Natural killer cell (primary cell): Measurements from ENCODE around the gene AP4S1. TPM values are rescaled to one million over a fixed set of nuclear protein-coding genes. Genes with fewer than 3 reads are reported as not detected.

ENCODE experiments used
- ATAC-seq, 3 donors: fragments of 150-1000 bp in 2 of 3; fragments of 200-7000 bp in 1 of 3; cut with Tn5 transposase; 1 replicate in 1 of 3; 2 replicates in 2 of 3; pipeline ENCODE4 v1.10.0; 2021; ENCODE audit warnings: mild to moderate bottlenecking in 2 of 3, moderate library complexity in 2 of 3
- DNase-seq, 2 donors: peaks; one replicate each; pipeline versions ENCODE4 v3.0.0 to v3.0.0-alpha.2; 2013 to 2021; ENCODE audit warnings: mixed read lengths in 1 of 2
- H3K27ac ChIP-seq: one replicate; pipeline ENCODE4 v1.5.1; 2013; ENCODE audit warnings: mild to moderate bottlenecking, low read length
- H3K27me3 ChIP-seq: one replicate; pipeline ENCODE4 v1.6.1; 2013; ENCODE audit warnings: low read length; ENCODE audit not compliant: control insufficient read depth, insufficient read depth
- H3K36me3 ChIP-seq: one replicate; pipeline ENCODE4 v1.6.1; 2013; ENCODE audit warnings: low read length; ENCODE audit not compliant: control insufficient read depth, insufficient read depth
- H3K4me1 ChIP-seq: one replicate; pipeline ENCODE4 v1.6.1; 2013; ENCODE audit warnings: low read length; ENCODE audit not compliant: control insufficient read depth, insufficient read depth
- H3K4me3 ChIP-seq: one replicate; pipeline ENCODE4 v1.5.1; 2013; ENCODE audit warnings: low read length
- H3K9me3 ChIP-seq: one replicate; pipeline ENCODE4 v1.6.1; 2013; ENCODE audit warnings: low read length; ENCODE audit not compliant: control insufficient read depth, insufficient read depth
- H3K27ac Mint-ChIP-seq, 2 donors: one replicate each; pipeline ENCODE4 v1.8.0; 2022; ENCODE audit warnings: mild to moderate bottlenecking in 2 of 2, mixed read lengths in 2 of 2, moderate library complexity in 1 of 2
- H3K27me3 Mint-ChIP-seq, 2 donors: one replicate each; pipeline ENCODE4 v1.8.0; 2022; ENCODE audit warnings: low read depth in 2 of 2, mixed read lengths in 2 of 2
- H3K36me3 Mint-ChIP-seq: one replicate; pipeline ENCODE4 v1.8.0; 2022; ENCODE audit warnings: mixed read lengths
- H3K4me1 Mint-ChIP-seq, 2 donors: one replicate each; pipeline ENCODE4 v1.8.0; 2022; ENCODE audit warnings: mixed read lengths in 2 of 2
- H3K4me3 Mint-ChIP-seq: one replicate; pipeline ENCODE4 v1.8.0; 2022; ENCODE audit warnings: mild to moderate bottlenecking, moderate library complexity, mixed read lengths
- H3K9me3 Mint-ChIP-seq, 2 donors: one replicate each; pipeline ENCODE4 v1.8.0; 2022; ENCODE audit warnings: mixed read lengths in 2 of 2
- CTCF ChIP-seq: fragments of 200-600 bp; IDR thresholded peaks from one replicate; pipeline ENCODE4 v1.8.0; 2022; ENCODE audit warnings: antibody characterized with exemption
- WGBS: methylation state at CpG from one replicate; pipeline ENCODE4 v1.1.7; 2013; ENCODE audit warnings: missing lambda C conversion rate; ENCODE audit not compliant: insufficient coverage; 5-methylcytosine and 5-hydroxymethylcytosine counted together
- intact Hi-C: fragments of 100-400 bp; cut with micrococcal nuclease; formaldehyde crosslinking; loops from one replicate; pipeline ENCODE4 v1.14.2; 2022
- total RNA-seq, 4 donors: library from RNA; stranded (reverse); fragments of 120-200 nt in 1 of 4; gene quantifications; one replicate each; pipeline versions ENCODE4 v1.2.3 to v1.2.4, GENCODE V29; 2013 to 2022

Gene AP4S1
- total RNA-seq, 3 donors from 2014 or later (not counting 1 experiment from before 2014, with no cell fraction given), result 10.6 to 12.7 (median 12.4) TPM

GRCh38 chr14:30988509-30988908 is 36.9 kb upstream of the AP4S1 start:
- H3K27ac ChIP-seq, result no peak overlapping the region
- no peak overlapping the region for H3K4me3 Mint-ChIP-seq
- ATAC-seq (no peak), DNase-seq (no peak)
- peaks cover 31 to 33% of the 10 kb centered on the region in 2 donors for H3K4me1 Mint-ChIP-seq
- no peak for TF ChIP-seq CTCF
- no peaks in the 10 kb centered on the region for H3K4me1 ChIP-seq
- H3K9me3 Mint-ChIP-seq, result no peaks in the 10 kb centered on the region
- H3K27ac Mint-ChIP-seq, result peak overlapping the region in 1 of 2 donors; percentile 66
- no peaks in the 10 kb centered on the region for H3K27me3 ChIP-seq
- no peaks in the 10 kb centered on the region for H3K36me3 Mint-ChIP-seq
- no peaks in the 10 kb centered on the region for H3K36me3 ChIP-seq
- no peaks in the 10 kb centered on the region for H3K27me3 Mint-ChIP-seq
- intact Hi-C loops, result no loop called here
- H3K9me3 ChIP-seq, result no peaks in the 10 kb centered on the region
- no peak overlapping the region for H3K4me3 ChIP-seq

- no peaks in the 10 kb centered on the region for H3K4me1 ChIP-seq
- Mint-ChIP-seq H3K4me3 (no peak overlapping the region), H3K36me3 (no peaks in the 10 kb centered on the region), H3K27me3 (no peaks in the 10 kb centered on the region), H3K27ac (peak overlapping the region in 1 of 2 donors; percentile 60), H3K4me1 (peaks cover 44 to 46% of the 10 kb centered on the region in 2 donors), H3K9me3 (no peaks in the 10 kb centered on the region)
- ATAC-seq, result no peak
- no peaks in the 10 kb centered on the region for H3K9me3 ChIP-seq
- TF ChIP-seq CTCF, result no peak
- no peak for DNase-seq
- intact Hi-C loops, result no loop called here
- no peak overlapping the region for H3K27ac ChIP-seq
- H3K36me3 ChIP-seq, result no peaks in the 10 kb centered on the region
- H3K27me3 ChIP-seq, result no peaks in the 10 kb centered on the region
- no peak overlapping the region for H3K4me3 ChIP-seq
Measured at GRCh38 chr14:30990770-30991169, 34.7 kb upstream of the AP4S1 start.

- Mint-ChIP-seq H3K36me3 (no peaks in the 10 kb centered on the region), H3K4me3 (no peak overlapping the region), H3K9me3 (no peaks in the 10 kb centered on the region), H3K27me3 (no peaks in the 10 kb centered on the region), H3K4me1 (peaks cover 49 to 51% of the 10 kb centered on the region in 2 donors), H3K27ac (peak overlapping the region; percentile 10 to 60)
- Histone ChIP-seq H3K4me1 (no peaks in the 10 kb centered on the region), H3K27me3 (no peaks in the 10 kb centered on the region), H3K4me3 (no peak overlapping the region), H3K36me3 (no peaks in the 10 kb centered on the region), H3K9me3 (no peaks in the 10 kb centered on the region), H3K27ac (no peak overlapping the region)
- no peak for TF ChIP-seq CTCF
- intact Hi-C loops, result no loop called here
- DNase-seq, result no peak
- no peak for ATAC-seq
- 53% methylated on average over 2 of the region's 2 CpGs for WGBS
Measured at GRCh38 chr14:30991408-30991807, 34.0 kb upstream of the AP4S1 start.

GRCh38 chr14:30993071-30993470 is 32.4 kb upstream of the AP4S1 start:
- H3K9me3 Mint-ChIP-seq, result no peaks in the 10 kb centered on the region
- H3K27me3 ChIP-seq, result no peaks in the 10 kb centered on the region
- peaks cover 58 to 63% of the 10 kb centered on the region in 2 donors for H3K4me1 Mint-ChIP-seq

More at GRCh38 chr14:30993071-30993470, 32.4 kb upstream of the AP4S1 start:
- H3K4me3 Mint-ChIP-seq, result no peak overlapping the region
- Histone ChIP-seq H3K4me3 (no peak overlapping the region), H3K27ac (no peak overlapping the region), H3K36me3 (no peaks in the 10 kb centered on the region), H3K4me1 (no peaks in the 10 kb centered on the region), H3K9me3 (peaks cover 3% of the 10 kb centered on the region)
- H3K27ac Mint-ChIP-seq, result no peak overlapping the region
- H3K27me3 Mint-ChIP-seq, result no peaks in the 10 kb centered on the region
- DNase-seq (no peak), ATAC-seq (no peak)
- TF ChIP-seq CTCF, result no peak
- intact Hi-C loops, result no loop called here
- peaks cover 5% of the 10 kb centered on the region for H3K36me3 Mint-ChIP-seq
